Measurements from ENCODE around the gene CNTN6.

CNTN6 gene

GRCh38 chr3:1288805-1289494, 196.1 kb downstream of the CNTN6 start:
- no peak overlapping the region for H3K4me3 ChIP-seq (ENCODE audit: low read length)
- DNase-seq (ENCODE audit: low read depth), result no peak
- TF ChIP-seq, protein P1, sequence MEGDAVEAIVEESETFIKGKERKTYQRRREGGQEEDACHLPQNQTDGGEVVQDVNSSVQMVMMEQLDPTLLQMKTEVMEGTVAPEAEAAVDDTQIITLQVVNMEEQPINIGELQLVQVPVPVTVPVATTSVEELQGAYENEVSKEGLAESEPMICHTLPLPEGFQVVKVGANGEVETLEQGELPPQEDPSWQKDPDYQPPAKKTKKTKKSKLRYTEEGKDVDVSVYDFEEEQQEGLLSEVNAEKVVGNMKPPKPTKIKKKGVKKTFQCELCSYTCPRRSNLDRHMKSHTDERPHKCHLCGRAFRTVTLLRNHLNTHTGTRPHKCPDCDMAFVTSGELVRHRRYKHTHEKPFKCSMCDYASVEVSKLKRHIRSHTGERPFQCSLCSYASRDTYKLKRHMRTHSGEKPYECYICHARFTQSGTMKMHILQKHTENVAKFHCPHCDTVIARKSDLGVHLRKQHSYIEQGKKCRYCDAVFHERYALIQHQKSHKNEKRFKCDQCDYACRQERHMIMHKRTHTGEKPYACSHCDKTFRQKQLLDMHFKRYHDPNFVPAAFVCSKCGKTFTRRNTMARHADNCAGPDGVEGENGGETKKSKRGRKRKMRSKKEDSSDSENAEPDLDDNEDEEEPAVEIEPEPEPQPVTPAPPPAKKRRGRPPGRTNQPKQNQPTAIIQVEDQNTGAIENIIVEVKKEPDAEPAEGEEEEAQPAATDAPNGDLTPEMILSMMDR (IDR thresholded peaks at IDR 0.05; ENCODE audit: insufficient read depth, low read depth, low read length, missing control alignments), result no peak

DNA sequence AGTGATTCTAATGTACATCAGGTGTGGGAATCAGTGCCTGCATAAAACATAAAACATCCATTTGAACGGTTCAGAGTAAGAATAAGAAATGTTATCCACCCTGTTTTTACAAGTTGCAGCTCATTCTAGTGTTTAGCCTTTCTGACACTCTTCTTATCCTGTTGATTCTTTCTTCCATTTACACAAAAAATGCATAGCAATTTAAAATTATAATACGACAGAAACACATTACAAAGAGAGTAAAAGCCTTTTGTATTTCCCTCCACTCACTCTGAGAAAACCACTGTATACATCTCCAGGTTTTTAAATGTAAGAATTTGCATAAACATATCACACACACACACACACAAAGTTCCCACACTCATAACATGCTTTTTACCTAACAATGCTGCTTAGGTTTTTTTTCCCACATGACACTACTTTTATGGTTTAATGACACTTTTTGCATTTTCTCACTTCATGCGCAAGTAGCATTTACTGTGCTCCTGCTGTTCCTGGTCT, 199.8 kb downstream of the CNTN6 start:
- TF ChIP-seq, protein P1 (IDR thresholded peaks at IDR 0.05; ENCODE audit: insufficient read depth, low read depth, low read length, missing control alignments), result no peak
- DNase-seq (ENCODE audit: low read depth), result no peak
- H3K4me3 ChIP-seq (ENCODE audit: low read length), result no peak overlapping the region

DNA sequence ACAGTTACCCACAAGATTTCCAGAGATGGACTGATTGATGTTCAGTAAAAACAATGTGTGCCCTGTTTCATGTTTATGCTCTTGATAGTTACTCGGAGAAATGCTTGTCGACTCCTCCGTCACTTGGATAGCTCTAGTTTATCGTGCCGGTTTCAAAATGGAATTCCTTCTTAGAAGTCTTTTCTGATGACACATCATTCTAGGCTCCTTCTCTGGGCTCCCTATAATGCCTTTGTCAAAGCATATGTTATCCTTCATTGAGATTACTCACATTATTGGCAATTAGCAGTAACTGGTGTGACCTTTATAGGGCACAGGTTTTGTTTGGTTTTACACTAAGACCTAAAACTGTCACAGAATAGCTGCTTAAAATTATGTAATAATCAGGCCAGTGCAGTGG, 201.8 kb downstream of the CNTN6 start:
- DNase-seq (ENCODE audit: low read depth), result no peak
- H3K4me3 ChIP-seq (ENCODE audit: low read length), result no peak overlapping the region
- TF ChIP-seq, protein P1 (IDR thresholded peaks at IDR 0.05; ENCODE audit: insufficient read depth, low read depth, low read length, missing control alignments), result no peak

DNA sequence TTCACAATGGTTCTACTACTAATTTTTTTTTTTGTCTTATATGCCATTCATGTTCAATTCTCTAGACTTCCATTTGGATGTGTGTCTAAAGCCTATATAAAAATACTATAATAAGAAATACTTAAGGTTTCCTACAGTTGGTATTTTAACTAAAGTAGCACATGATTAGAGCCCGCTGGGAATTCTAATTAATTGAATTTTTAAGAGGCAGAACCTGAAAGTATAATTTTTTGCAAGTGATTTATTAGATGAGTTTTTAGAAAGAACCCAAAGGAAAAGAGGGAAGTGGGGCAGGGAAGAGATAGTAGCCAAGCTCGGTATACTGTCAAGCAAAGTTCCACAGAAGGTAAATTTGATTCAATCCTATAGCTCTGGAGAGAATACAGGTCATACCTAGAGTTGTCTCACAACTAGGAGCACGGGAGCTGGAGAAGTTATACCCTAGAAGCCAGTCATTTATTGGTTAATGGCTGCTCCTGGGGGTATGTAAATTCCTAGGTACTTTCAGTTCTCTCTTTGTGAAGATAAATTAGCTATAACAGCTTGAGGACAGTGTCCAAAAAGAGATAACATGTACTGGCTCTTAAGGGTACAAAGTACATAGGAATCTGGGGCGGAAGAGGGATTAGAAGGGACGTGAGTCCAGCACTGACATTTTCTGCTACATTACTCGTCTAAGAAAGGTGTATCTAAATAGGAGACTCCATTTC, 225.6 kb downstream of the CNTN6 start:
- no peak for DNase-seq (ENCODE audit: low read depth)
- TF ChIP-seq, protein P1 (IDR thresholded peaks at IDR 0.05; ENCODE audit: insufficient read depth, low read depth, low read length, missing control alignments), result no peak
- H3K4me3 ChIP-seq (ENCODE audit: low read length), result no peak overlapping the region

DNA sequence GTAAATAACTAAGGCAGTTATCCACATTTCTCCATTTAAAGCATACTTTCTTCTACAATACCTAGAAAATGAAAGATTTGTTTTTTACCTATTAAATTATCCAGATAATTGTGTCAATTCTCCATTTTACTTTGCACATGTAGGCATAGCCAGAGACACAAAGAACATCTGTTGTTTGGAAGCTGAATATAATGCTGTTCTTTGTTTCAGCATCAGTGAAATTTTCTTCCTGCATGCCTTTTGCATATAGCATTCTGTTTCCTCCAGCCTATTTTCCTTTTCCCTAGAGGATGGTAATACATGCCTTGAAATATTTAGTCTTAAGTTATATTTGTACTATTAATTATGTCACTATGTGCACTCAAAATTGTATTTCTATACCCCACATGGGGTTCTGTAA, 233.7 kb downstream of the CNTN6 start:
- TF ChIP-seq, protein P1 (IDR thresholded peaks at IDR 0.05; ENCODE audit: insufficient read depth, low read depth, low read length, missing control alignments), result no peak
- H3K4me3 ChIP-seq (ENCODE audit: low read length), result no peak overlapping the region
- no peak for DNase-seq (ENCODE audit: low read depth)

GRCh38 chr3:1330107-1330506, 237.3 kb downstream of the CNTN6 start:
- H3K4me3 ChIP-seq (ENCODE audit: low read length), result no peak overlapping the region
- TF ChIP-seq, protein P1 (IDR thresholded peaks at IDR 0.05; ENCODE audit: insufficient read depth, low read depth, low read length, missing control alignments), result no peak
- DNase-seq (ENCODE audit: low read depth), result no peak

All from epithelial cell of esophagus (primary cell).